B cell (primary cell): ENCODE results near the gene ZNF148. TPM values are rescaled to one million over a fixed set of nuclear protein-coding genes. Genes with fewer than 3 reads are reported as not detected.

Experiments
- ATAC-seq: fragments of 200-7000 bp; cut with Tn5 transposase; one replicate; pipeline ENCODE4 v1.10.0; 2021; ENCODE audit warnings: low read depth, mild to moderate bottlenecking, moderate number of reproducible peaks, moderate library complexity
- CTCF ChIA-PET: fragments of 350-600 bp; sonication (Branson Sonifier 250); formaldehyde crosslinking; loops from one replicate; lab custom pipeline; 2021; ENCODE audit warnings: antibody characterized with exemption, inconsistent platforms; lab: Charles Lee
- POLR2A ChIA-PET: fragments of 350-600 bp; sonication (Branson Sonifier 250); formaldehyde crosslinking; loops from one replicate; lab custom pipeline; 2021; ENCODE audit warnings: antibody characterized with exemption; lab: Charles Lee
- DNase-seq: peaks from one replicate; pipeline ENCODE4 v3.0.0; 2013
- H2AFZ ChIP-seq: 2 replicates; pipeline ENCODE4 v1.6.1; 2012; ENCODE audit warnings: mild to moderate bottlenecking, low read depth, low read length; ENCODE audit not compliant: insufficient read depth, poor library complexity, severe bottlenecking
- H3K27ac ChIP-seq, 2 donors: 1 replicate in 1 of 2; 2 replicates in 1 of 2; pipeline ENCODE4 v1.5.1; 2012 to 2013; ENCODE audit warnings: low read length in 2 of 2, mild to moderate bottlenecking in 2 of 2, moderate library complexity in 1 of 2
- H3K27me3 ChIP-seq, 4 experiments: fragments of 200-600 bp in 1 of 4; sonication (generic) in 1 of 4; replicated peaks in 1 of 4; 1 replicate in 2 of 4; 2 replicates in 2 of 4; pipeline versions ENCODE4 v1.6.1 to v1.7.0; 2013 to 2016; ENCODE audit warnings: low read length in 3 of 4, mild to moderate bottlenecking in 2 of 4, mixed read lengths in 1 of 4, moderate library complexity in 1 of 4; ENCODE audit not compliant: insufficient read depth in 4 of 4, control insufficient read depth in 3 of 4; ENCODE audit errors: control extremely low read depth in 1 of 4
- H3K36me3 ChIP-seq, 2 experiments: replicated peaks in 1 of 2; 1 replicate in 1 of 2; 2 replicates in 1 of 2; pipeline versions ENCODE4 v1.6.1 to v1.7.1; 2013; ENCODE audit warnings: low read length in 1 of 2; ENCODE audit not compliant: insufficient read depth in 2 of 2, control insufficient read depth in 1 of 2; ENCODE audit errors: control extremely low read depth in 1 of 2, extremely low read depth in 1 of 2
- H3K4me1 ChIP-seq, 2 donors: fragments of 200-600 bp in 1 of 2; sonication (generic) in 1 of 2; 1 replicate in 1 of 2; 2 replicates in 1 of 2; pipeline versions ENCODE4 v1.5.1 to v1.6.1; 2013 to 2017; ENCODE audit warnings: low read length in 2 of 2; ENCODE audit not compliant: control insufficient read depth in 2 of 2, insufficient read depth in 2 of 2
- H3K4me2 ChIP-seq: replicated peaks from 2 replicates; pipeline ENCODE3; 2012; ENCODE audit warnings: mild to moderate bottlenecking, low read depth, low read length; ENCODE audit not compliant: poor library complexity, severe bottlenecking
- H3K4me3 ChIP-seq, 5 experiments: fragments of 200-600 bp in 1 of 5; sonication (generic) in 1 of 5; 1 replicate in 3 of 5; 2 replicates in 2 of 5; pipeline versions ENCODE4 v1.5.1 to v1.7.0; 2011 to 2016; ENCODE audit warnings: low read length in 4 of 5, mild to moderate bottlenecking in 4 of 5, low read depth in 2 of 5, control low read depth in 1 of 5, moderate library complexity in 1 of 5; ENCODE audit not compliant: insufficient read depth in 1 of 5; ENCODE audit errors: control extremely low read depth in 1 of 5, extremely low read depth in 1 of 5
- H3K79me2 ChIP-seq: fragments of 200-600 bp; sonication (generic); one replicate; pipeline ENCODE4 v1.6.0; 2016; ENCODE audit warnings: low read length; ENCODE audit not compliant: control insufficient read depth, insufficient read depth
- H3K9ac ChIP-seq: fragments of 200-600 bp; sonication (generic); 2 replicates; pipeline ENCODE4 v1.6.1; 2017; ENCODE audit warnings: mild to moderate bottlenecking, low read length, moderate library complexity
- H3K9me3 ChIP-seq, 3 donors: one replicate each; pipeline versions ENCODE4 v1.6.1 to v1.7.1; 2013; ENCODE audit warnings: low read length in 2 of 3; ENCODE audit not compliant: control insufficient read depth in 2 of 3, insufficient read depth in 1 of 3; ENCODE audit errors: control extremely low read depth in 1 of 3
- H4K20me1 ChIP-seq: 2 replicates; pipeline ENCODE4 v1.6.0; 2012; ENCODE audit warnings: mild to moderate bottlenecking, low read length; ENCODE audit not compliant: insufficient read depth, control insufficient read depth, poor library complexity, severe bottlenecking
- H3K27ac Mint-ChIP-seq: one replicate; pipeline ENCODE4 v1.8.0; 2021; ENCODE audit warnings: mixed read lengths
- H3K27me3 Mint-ChIP-seq: one replicate; pipeline ENCODE4 v1.8.0; 2021; ENCODE audit warnings: mixed read lengths
- H3K4me1 Mint-ChIP-seq: one replicate; pipeline ENCODE4 v1.8.0; 2021; ENCODE audit warnings: mixed read lengths
- H3K4me3 Mint-ChIP-seq: one replicate; pipeline ENCODE4 v1.8.0; 2021; ENCODE audit warnings: mixed read lengths
- H3K9me3 Mint-ChIP-seq: one replicate; pipeline ENCODE4 v1.8.0; 2022; ENCODE audit warnings: mixed read lengths; ENCODE audit not compliant: insufficient read depth
- CTCF ChIP-seq: fragments of 200-600 bp; IDR thresholded peaks from one replicate; pipeline ENCODE4 v1.8.0; 2022; ENCODE audit warnings: antibody characterized with exemption, mild to moderate bottlenecking
- EZH2 ChIP-seq: IDR thresholded peaks from 2 replicates; pipeline ENCODE4 v1.6.1; 2012; ENCODE audit warnings: borderline replicate concordance, low read depth, mild to moderate bottlenecking, moderate library complexity, low read length; ENCODE audit not compliant: insufficient read depth, poor library complexity, severe bottlenecking
- WGBS: methylation state at CpG from one replicate; pipeline ENCODE4 v1.1.5; 2013; ENCODE audit warnings: missing lambda C conversion rate; ENCODE audit not compliant: insufficient coverage; 5-methylcytosine and 5-hydroxymethylcytosine counted together
- intact Hi-C: fragments of 100-400 bp; cut with micrococcal nuclease; formaldehyde crosslinking; loops from one replicate; pipeline ENCODE4 v1.10.0; 2022
- polyA plus RNA-seq: library from polyadenylated mRNA; depleted of rRNA; stranded (reverse); fragments of >200 nt; gene quantifications from 2 replicates; pipeline ENCODE4 v1.2.3, GENCODE V29; 2012
- total RNA-seq, 2 donors: library from RNA; stranded (reverse); fragments of 120-200 nt in 1 of 2; gene quantifications; 1 replicate in 1 of 2; 2 replicates in 1 of 2; pipeline versions ENCODE4 v1.2.3 to v1.2.4, GENCODE V29; 2013 to 2022

ZNF148 gene
- total and polyA plus RNA-seq, 2 donors (not counting 1 experiment from before 2014, with no cell fraction given): 8.1 to 71.5 TPM

- Histone ChIP-seq H3K4me3 (no peak overlapping the region), H3K27me3 (no peaks in the 10 kb centered on the region), H3K36me3 (peaks cover 0 to 7% of the 10 kb centered on the region in 2 experiments), H2AFZ (no peak overlapping the region), H3K4me1 (no peaks in the 10 kb centered on the region), H3K79me2 (peaks cover 3% of the 10 kb centered on the region), H3K9me3 (peaks cover 3 to 10% (median 3%) of the 10 kb centered on the region in 3 donors), H3K4me2 (no peak overlapping the region), H3K27ac (no peak overlapping the region), H4K20me1 (no peaks in the 10 kb centered on the region), H3K9ac (no peak overlapping the region)
- intact Hi-C loops: no loop called here
- no peaks in the 10 kb centered on the region for H3K9me3 Mint-ChIP-seq
- peaks cover 4% of the 10 kb centered on the region for H3K4me1 Mint-ChIP-seq
- H3K4me3 Mint-ChIP-seq: no peak overlapping the region
- TF ChIP-seq EZH2 (no peak), CTCF (no peak)
- CTCF ChIA-PET: no interaction called here
- no peaks in the 10 kb centered on the region for H3K27me3 Mint-ChIP-seq
- DNase-seq (no peak), ATAC-seq (no peak)
- POLR2A ChIA-PET: no interaction called here
- H3K27ac Mint-ChIP-seq: no peak overlapping the region
Observed at GRCh38 chr3:125256675-125257074, 118.5 kb downstream of the ZNF148 start.

DNA sequence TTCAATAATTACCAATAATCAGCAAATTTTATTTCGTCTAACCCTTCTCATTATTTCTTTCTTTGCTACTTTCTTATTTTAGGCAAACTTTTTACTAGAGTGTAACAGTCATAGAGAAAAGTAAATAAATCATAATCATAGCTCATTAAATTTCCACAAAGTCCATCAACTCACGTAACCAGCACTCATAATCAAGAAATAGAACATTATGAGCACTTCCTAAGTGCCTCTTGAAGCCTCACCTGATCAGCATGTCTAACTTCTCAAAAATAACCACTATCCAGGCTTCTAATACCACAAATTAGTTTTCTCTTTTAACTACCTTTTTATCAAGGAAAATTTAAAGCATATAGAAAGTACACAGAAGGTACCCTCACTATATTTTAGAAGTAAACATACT lies 124.2 kb downstream of the ZNF148 start:
- no peak overlapping the region for H3K27ac Mint-ChIP-seq
- CTCF ChIA-PET: no interaction called here
- intact Hi-C loops: no loop called here

More for the DNA sequence above, 124.2 kb downstream of the ZNF148 start:
- H3K79me2 ChIP-seq: no peaks in the 10 kb centered on the region
- DNase-seq (no peak), ATAC-seq (no peak)
- no peaks in the 10 kb centered on the region for H3K4me1 Mint-ChIP-seq
- H3K4me3 ChIP-seq: no peak overlapping the region
- POLR2A ChIA-PET: no interaction called here
- no peak overlapping the region for H3K4me2 ChIP-seq
- no peaks in the 10 kb centered on the region for H4K20me1 ChIP-seq
- peaks cover 0 to 4% of the 10 kb centered on the region in 2 experiments for H3K36me3 ChIP-seq
- no peaks in the 10 kb centered on the region for H3K27me3 ChIP-seq
- H3K9me3 Mint-ChIP-seq: no peaks in the 10 kb centered on the region
- no peak overlapping the region for H3K27ac ChIP-seq
- H3K27me3 Mint-ChIP-seq: no peaks in the 10 kb centered on the region
- H2AFZ ChIP-seq: no peak overlapping the region
- no peaks in the 10 kb centered on the region for H3K9me3 ChIP-seq
- 100% methylated on average over 1 of the region's 2 CpGs for WGBS
- H3K4me1 ChIP-seq: no peaks in the 10 kb centered on the region
- no peak overlapping the region for H3K4me3 Mint-ChIP-seq
- TF ChIP-seq EZH2 (no peak), CTCF (no peak)
- no peak overlapping the region for H3K9ac ChIP-seq
